Fibroblast of pulmonary artery (primary cell): ENCODE results near the gene PRR5L.

Source experiments
- DNase-seq: peaks from one replicate; pipeline ENCODE4 v3.0.0-alpha.2; 2010; ENCODE audit warnings: low read depth
- H3K4me3 ChIP-seq: replicated peaks from 2 replicates; pipeline ENCODE4 v1.5.1; 2011; ENCODE audit warnings: low read depth, mild to moderate bottlenecking, control low read depth, low read length, moderate library complexity
- TF ChIP-seq, protein P1 (sequence below): IDR thresholded peaks from 2 replicates; pipeline ENCODE4 v1.5.1; 2011; ENCODE audit warnings: mild to moderate bottlenecking, control low read depth, low read length, inconsistent platforms; ENCODE audit errors: missing control alignments

Gene PRR5L

GRCh38 chr11:36346562-36347383 is 50.7 kb downstream of the PRR5L start:
- TF ChIP-seq, protein P1, sequence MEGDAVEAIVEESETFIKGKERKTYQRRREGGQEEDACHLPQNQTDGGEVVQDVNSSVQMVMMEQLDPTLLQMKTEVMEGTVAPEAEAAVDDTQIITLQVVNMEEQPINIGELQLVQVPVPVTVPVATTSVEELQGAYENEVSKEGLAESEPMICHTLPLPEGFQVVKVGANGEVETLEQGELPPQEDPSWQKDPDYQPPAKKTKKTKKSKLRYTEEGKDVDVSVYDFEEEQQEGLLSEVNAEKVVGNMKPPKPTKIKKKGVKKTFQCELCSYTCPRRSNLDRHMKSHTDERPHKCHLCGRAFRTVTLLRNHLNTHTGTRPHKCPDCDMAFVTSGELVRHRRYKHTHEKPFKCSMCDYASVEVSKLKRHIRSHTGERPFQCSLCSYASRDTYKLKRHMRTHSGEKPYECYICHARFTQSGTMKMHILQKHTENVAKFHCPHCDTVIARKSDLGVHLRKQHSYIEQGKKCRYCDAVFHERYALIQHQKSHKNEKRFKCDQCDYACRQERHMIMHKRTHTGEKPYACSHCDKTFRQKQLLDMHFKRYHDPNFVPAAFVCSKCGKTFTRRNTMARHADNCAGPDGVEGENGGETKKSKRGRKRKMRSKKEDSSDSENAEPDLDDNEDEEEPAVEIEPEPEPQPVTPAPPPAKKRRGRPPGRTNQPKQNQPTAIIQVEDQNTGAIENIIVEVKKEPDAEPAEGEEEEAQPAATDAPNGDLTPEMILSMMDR, result no peak
- no peak overlapping the region for H3K4me3 ChIP-seq

GRCh38 chr11:36347384-36347906 is 51.4 kb downstream of the PRR5L start:
- TF ChIP-seq, protein P1, result no peak
- no peak for DNase-seq
- H3K4me3 ChIP-seq, result no peak overlapping the region

More at GRCh38 chr11:36346562-36347383, 50.7 kb downstream of the PRR5L start:
- no peak for DNase-seq

DNA sequence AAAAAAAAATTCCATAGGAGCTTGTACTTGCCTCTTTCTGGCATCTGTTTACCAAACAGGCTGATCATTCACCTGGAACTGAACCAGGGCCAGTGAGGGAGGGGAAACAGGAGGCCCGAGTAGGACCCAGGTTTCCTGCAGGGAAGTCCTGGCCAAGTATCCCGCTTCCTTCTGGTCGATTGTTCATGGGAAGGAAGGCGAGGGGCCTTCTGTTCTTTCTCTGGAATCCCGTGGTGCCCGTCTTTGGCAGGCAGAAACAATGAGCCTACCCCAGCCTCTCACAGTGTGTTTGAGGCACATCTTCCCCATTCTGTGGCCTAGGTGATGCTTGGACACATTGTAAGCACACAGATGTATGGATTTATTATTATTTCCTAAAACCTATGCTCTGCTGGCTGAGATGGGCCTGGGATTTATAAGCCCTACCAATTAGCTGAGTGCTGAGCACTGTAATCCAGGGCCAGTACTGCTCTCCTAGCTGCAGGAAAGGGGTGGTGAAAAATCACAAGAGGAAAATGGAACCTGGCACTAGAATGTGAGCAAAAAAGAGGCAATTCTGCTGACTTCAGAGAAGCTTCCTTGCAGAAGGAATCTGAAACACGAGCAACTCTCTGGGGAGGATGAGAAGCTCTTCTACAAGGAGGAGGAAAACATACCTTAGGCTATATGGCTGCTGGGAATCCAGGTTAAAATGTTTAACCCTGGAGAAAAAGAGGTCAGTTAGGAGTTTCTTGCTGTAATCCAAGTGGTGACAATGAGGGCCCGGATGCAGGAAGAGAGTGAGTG is 53.5 kb downstream of the PRR5L start:
- TF ChIP-seq, protein P1, result no peak
- H3K4me3 ChIP-seq, result no peak overlapping the region
- DNase-seq, result peak; percentile 11

DNA sequence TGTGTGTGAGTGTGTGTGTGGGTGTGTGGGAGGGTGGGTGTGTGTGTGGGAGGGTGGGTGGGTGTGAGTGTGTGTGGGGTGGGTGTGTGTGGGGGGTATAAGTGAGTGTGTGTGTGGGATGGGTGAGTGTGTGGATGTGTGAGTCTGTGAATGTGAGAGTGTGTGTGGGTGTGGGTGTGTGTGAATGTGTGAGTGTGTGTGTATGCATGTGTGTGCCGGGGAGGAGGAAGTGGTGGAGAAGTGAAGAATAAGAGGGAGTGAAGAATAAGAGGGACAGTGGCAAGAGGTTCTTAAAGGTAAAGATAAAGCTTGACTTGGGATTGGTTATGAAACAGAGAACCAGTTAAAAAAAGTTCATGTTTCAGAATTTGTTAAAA is 54.0 kb downstream of the PRR5L start:
- H3K4me3 ChIP-seq, result no peak overlapping the region
- DNase-seq, result peak; percentile 3
- TF ChIP-seq, protein P1, result no peak

DNA sequence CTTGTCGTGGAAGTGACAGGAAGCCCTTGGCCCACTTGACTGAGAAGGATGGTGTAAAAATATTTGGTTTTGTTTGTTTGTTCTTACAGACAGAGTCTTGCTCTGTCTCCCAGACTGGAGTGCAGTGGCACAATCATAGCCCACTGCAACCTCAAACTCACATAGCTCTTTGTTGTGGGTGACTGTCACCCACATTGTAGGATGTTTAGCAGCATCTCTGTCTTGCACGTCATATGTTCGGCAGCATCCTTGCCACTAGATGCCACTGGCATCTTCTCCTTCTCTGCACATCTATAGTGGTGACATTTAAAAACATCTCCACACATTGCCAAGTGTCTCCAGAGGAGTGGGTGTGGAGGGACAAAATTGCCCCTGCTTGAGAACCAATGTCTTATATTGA is 56.8 kb downstream of the PRR5L start:
- TF ChIP-seq, protein P1, result no peak
- DNase-seq, result no peak

GRCh38 chr11:36354221-36355003 is 58.3 kb downstream of the PRR5L start:
- TF ChIP-seq, protein P1, result no peak
- H3K4me3 ChIP-seq, result no peak overlapping the region

More for the DNA sequence above, 56.8 kb downstream of the PRR5L start:
- H3K4me3 ChIP-seq, result no peak overlapping the region

More at GRCh38 chr11:36354221-36355003, 58.3 kb downstream of the PRR5L start:
- DNase-seq, result peak; percentile 73
